HG03378 (cell line): ENCODE data around the gene SASH1.

Experiments used
- ATAC-seq: cut with Tn5 transposase; IDR thresholded peaks from one replicate; pipeline ENCODE4 v1.9.1; 2021; ENCODE audit warnings: mild to moderate bottlenecking, moderate library complexity; ENCODE audit not compliant: unreplicated experiment

The SASH1 gene

DNA sequence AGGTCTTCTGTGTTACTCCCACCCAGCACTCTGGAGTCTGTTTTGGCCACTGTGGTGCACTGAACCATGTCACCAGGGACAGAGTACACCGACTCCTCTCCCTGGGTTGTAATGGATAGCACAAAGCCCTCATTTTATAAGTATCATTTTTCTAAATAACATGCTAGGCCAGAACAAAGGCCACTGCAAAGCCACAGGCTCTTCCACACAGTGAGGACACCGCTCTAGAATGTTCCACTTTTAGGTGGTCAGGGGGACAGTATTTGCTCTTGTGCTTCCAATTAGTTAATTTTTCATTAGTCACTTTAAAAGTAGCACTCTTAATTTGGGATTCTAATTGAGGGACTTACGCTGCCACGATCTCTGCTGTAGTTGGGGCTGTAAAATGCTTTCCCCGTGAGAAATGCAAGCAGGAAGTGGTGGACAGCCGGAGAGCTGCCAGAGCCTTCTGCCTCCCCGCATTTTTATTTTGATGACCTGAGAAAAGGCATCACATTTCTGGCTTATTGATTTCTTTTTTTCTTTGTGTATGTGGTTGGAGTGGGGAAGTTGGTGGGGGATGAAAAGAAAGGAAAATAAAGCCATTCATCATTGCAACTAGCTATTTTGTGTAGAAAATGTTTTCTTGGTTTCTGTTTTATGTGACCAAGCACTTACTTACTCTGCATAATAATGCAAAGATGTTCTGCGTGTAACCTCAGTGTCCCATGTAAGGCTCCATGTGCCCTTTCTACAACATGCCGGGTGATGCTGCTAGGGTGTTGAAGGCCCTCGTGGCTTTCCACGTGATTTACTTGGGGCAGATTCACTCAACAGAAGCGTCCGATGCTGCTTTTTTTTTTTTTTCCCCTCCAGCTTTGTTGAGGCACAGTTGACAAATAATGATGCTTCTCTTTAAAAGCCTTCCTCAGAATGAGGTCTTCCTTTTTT, 195.9 kb downstream of the SASH1 start:
- no peak for ATAC-seq

DNA sequence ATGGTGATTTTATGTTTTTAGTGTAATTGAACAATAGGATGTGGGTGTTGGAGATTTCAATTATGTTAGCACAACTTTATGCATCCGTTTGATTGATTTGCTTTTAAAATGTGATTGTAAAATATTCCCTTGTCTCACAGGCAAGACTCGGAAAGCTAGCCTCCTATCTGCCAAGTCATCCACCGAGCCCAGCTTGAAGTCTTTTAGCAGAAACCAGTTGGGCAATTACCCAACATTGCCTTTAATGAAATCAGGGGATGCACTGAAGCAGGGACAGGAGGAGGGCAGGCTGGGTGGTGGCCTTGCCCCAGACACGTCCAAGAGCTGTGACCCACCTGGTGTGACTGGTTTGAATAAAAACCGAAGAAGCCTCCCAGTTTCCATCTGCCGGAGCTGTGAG, 200.9 kb downstream of the SASH1 start:
- ATAC-seq = no peak

DNA sequence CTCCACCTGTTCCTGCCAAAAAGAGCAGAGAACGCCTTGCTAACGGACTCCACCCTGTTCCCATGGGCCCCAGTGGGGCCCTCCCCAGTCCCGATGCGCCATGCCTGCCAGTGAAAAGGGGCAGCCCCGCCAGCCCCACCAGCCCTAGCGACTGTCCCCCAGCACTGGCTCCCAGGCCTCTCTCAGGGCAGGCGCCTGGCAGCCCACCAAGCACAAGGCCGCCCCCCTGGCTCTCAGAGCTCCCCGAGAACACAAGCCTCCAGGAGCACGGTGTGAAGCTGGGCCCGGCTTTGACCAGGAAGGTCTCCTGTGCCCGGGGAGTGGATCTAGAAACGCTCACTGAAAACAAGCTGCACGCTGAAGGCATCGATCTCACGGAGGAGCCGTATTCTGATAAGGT, 201.8 kb downstream of the SASH1 start:
- no peak for ATAC-seq

DNA sequence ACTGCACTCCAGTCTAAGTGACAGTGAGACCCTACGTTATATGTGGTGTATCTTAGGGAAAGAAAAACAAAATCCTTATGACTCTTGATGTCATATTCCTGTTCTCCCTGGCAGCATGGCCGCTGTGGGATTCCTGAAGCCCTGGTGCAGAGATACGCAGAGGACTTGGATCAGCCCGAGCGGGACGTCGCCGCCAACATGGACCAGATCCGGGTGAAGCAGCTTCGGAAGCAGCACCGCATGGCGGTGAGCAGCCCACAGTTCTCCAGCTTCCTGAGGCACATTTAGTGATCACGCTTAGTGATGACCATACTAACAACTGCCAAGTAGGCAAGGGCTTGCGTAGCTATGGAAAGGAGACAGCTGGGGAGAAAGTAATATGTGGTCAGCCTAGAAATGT, 203.3 kb downstream of the SASH1 start:
- no peak for ATAC-seq

DNA sequence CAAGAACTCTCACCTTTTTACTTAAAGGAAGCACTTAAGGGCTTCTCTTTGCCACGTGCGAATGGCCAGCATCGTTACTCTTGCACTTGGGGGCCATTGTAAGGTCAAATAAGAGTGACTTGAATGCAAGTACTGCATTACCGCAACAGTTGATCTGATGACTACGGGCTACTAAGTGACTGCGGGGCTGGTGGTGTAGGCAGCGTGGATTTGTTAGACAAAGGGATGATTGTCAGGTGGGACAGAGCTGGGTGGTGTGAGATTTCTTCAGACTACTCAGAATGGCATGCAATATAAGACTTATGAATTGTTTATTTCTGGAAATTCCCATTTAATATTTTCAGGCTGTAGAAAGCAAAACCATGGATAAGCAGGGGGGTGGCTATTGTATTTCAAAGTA, 204.5 kb downstream of the SASH1 start:
- no peak for ATAC-seq

DNA sequence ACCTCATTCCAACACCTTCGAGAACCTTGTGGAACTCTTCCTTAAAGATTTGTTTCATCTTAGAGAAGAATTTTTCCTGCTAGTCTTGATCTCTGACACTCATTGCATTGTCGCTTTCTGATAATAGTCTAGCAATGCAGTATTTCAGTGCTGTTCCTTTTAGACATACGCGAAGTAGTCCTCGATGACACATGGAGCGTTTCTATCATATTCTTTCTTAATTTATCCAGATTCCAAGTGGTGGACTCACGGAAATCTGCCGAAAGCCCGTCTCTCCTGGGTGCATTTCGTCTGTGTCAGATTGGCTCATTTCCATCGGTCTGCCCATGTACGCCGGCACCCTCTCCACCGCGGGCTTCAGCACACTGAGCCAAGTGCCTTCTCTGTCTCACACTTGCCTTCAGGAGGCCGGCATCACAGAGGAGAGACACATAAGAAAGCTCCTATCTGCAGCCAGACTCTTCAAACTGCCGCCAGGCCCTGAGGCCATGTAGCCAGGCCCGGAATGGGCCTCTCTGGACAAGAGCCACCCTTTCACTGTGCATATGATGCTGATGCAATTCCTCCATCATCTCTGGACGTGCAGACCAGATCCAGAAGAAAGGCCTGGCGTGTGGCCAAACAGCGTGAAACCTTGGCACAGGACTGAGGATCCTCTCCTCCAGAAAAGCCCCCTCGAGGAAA, 205.6 kb downstream of the SASH1 start:
- ATAC-seq = no peak

DNA sequence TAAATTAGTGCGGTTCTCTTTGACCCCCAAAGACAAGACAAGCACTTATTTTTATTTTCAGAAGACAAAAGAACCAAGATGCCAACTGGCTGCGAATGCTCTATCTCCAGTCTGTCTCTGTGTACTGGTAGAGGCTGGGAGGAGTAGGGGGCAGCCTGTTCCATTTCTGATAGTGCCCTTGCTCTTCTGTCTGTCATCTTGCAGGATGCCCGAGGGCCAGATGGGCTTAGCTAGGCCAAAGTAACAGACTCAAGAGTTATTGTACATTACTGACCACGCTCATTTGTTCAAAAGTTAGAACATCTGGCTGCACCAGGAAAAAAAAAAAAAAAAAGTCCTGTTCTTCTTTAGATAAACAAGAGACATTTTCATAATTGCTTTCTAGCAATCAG, 206.1 kb downstream of the SASH1 start:
- no peak for ATAC-seq

DNA sequence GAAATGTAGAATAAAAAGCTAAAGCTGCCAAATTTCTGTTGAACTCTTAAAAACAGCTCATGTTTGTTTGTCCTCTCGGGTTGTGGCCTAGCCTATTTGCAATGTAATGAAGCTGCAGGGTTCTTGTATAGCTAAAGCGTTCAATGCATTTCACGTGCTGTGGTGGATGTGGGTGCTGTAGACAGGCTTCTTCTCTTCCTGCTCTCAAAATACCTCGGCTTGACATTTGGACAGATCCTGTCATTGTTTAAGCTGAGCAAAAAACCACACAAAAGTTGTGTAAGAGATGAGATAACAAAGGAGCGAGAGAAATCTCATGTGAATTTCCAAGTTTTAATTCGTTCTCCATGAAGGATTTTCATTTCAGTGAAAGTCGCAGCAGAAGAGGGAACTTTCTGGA, 207.9 kb downstream of the SASH1 start:
- ATAC-seq = no peak

DNA sequence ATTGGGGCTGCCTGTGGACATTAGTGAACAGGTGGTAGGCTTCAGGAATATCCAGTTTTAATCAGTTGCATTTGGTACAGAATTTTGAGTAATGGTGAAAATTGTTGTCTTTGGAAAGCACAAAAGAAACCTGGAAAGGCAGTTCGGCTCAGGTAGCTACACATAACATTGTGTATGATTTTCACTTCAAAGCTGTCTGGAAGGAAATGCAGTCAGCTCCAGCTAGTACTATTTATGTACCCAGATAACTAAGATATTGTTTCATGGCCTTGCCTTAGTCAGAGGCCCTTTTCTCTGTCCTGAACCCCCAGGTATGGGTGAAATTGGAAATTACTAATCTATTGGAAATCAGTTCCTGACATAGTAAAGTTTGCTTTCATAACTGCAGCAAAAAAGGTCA, 208.6 kb downstream of the SASH1 start:
- ATAC-seq = no peak

DNA sequence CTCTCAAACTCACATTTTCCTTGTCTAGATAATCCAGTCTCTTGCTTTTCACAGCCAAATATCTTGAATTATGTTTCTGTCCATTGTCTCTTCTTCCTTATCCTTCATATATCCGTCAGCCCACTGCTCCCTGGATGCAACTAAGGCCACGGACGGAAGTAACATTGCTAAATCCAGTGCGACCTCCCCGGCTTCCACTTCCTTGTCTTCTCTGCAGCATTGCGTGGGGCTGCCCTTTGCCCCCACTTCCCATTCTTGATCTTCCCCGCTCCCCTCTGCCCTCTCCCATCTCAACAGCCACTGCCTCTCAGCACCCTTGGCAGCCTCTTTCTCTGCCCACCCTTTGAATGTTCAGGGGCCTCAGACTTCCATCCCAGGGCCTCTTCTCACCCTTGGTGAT, 213.8 kb downstream of the SASH1 start:
- no peak for ATAC-seq

DNA sequence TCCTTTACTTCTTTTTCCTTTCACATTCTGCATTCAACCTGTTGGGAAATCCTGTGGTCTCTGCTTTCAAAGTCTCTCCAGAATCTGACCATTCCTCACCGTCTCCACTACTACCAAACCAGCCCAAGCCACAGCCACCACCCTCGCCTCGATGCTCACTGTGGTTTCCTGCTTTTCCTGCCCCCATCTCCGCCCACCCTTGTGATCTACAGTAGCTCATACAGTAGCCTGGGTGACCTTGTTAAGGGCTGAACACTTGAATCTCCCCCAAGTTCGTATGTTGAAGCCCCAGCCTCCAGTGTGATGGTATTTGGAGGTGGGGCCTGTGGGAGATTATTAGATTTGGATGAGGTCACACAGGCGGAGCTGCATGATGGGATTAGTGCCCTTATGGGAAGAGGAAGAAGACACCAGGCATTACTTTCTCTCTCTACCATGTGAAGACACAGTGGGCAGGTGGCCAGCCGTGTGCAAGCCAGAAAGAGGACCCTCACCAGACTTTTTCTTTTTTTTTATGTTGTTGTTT, 215.2 kb downstream of the SASH1 start:
- no peak for ATAC-seq

DNA sequence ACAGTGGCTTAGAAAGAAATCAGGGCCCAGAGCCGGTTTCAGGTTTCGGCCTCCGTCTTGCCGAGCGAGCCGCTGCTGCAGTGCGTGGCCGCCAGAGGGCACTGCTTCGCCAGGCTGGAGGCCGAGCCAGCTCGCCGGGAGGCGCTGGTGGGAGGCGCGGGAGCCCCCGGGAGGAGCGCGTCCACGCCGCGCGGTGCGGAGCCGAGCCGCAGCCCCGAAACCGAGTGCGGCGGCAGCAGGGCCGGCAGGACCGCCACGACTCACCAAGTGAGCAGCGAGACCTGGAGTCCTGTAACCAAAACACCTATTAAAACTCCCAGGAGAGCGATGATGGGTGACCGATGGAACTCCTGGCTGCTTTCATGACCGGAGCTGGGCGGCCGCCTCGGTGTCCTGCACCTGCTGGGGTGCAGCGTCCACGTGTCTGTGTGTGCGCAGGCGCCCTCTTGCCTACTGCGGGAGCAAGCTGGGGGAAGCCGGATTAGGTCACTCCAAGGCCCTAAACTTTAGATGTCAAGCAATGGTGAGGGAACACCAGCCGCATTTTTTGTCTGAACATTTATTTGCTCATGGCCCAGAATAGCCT, 217.3 kb downstream of the SASH1 start:
- peak; percentile 54 for ATAC-seq

DNA sequence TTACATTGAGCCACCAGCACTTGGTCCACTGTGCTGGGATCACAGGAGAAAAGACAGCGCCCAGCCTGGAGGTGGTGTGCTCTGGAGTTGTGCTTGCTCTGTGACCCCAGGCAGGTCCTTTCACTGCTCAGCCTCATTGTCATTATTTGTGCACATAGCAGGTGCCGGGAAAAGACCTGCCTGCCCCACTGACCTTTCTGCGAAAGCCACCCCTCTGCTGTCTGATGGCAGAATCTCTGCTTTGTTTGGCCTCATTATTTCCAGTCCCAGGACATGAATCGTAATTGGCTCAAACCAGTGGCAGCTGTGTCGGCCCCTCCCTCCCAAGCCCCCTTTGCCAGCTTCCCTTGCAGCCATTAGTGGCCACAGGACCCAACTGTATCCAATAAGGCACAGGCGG, 219.0 kb downstream of the SASH1 start:
- no peak for ATAC-seq

DNA sequence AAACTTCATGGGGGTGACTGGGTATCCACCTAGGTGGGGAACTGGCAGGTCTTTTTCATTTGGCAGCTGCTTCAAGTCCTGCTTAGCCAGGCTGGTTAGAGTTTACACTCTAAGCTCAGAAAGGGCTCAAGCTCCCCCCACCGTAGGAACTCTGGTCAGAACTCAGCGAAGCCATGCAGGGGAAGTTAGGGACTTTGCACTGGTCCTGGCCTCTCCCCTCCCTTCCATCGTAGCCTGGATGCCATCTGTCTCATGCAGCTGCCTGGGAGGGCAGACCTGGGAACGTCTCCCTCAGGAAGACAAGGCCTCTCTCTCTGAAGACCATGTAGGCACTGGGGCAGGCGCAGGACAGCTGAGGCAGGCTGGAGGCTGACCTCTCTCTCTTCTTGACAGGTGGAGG, 220.4 kb downstream of the SASH1 start:
- no peak for ATAC-seq

DNA sequence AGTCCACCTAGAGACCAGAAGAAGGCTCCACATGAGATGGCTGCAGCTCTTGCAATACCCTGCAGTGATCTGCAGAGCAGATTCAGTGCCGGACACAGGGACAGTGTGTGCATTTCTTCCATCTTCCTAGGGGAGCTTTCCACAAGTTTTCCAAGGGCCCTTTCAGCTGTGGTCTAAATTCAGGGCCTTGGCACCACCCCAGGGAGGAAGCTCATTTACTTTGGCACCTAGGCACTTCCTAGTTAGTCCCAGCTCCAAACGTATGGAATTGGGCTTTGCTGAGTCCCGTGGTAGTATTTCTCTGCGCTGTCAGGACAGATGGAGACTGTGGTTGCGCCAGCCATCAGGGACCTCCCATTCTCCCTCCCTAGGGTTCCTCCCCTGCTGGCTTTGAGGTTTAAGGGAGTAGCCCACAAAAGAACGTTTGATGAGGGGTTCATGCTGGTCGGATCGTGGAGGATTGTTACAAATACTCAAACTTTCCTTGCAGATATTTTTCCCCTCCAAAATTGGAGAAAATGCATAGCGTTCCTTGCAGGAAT, 221.9 kb downstream of the SASH1 start:
- no peak for ATAC-seq

DNA sequence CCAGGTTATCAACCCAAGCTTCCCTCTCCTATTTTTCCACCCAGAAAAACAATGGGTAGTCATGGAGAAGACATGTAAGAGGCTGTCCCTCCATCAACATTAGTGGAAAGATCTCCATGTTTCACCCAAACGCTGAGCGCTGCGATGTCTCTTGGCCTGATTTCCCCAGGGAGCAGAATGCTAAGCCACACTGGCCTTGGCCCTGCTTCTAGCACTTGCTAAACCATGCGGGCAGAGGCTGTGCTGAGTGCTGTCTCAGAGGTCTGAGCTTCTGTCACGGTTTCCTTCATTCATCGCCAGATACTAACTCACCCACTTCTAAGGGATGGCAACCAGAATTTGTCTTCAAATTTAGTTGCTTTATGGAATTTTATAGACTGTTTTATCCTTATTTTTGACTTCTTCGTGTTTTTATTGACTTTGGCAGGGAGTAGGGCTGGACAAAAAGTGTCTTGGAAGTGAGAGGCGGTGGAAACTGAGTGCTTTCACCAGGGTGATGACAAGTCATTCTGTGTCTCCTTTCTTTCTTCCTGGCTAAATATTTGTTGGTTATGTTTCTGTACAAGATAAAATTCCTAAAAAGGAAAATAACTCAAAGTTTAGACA, 222.8 kb downstream of the SASH1 start:
- no peak for ATAC-seq

DNA sequence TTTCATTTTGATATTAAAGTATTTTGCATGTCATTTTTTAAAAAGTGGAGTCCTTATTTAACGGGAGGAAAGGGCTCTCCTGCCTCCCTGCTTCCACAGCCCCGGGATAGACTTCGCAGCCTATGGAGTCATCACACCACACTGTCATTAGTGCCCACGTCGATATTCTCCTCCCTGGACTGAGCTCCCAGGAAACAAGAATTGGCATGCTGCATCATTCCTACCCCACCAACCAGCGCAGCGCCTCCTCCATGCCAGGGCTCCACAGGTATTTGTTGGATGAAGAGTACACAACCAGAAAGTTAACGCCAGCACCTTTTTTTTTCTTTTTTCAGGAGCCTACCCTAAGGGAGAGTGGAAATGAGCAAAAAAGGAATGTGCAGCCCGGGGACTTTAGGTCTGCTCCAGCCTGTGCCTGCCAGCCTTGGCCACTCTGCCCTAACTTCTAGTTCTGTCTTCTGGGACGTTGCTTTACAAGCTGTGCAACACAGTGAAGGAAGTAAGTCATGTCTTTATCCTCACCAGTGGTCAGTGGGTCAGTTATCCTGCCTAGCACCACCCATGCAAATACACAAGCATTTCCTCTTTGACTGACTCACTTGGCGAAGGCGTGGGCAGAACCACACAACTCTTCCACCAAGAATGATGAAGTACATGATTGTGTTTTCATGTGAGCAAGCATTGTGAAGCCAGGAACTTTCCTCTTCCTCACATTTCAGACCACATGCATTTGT, 223.5 kb downstream of the SASH1 start:
- ATAC-seq = peak; percentile 80

DNA sequence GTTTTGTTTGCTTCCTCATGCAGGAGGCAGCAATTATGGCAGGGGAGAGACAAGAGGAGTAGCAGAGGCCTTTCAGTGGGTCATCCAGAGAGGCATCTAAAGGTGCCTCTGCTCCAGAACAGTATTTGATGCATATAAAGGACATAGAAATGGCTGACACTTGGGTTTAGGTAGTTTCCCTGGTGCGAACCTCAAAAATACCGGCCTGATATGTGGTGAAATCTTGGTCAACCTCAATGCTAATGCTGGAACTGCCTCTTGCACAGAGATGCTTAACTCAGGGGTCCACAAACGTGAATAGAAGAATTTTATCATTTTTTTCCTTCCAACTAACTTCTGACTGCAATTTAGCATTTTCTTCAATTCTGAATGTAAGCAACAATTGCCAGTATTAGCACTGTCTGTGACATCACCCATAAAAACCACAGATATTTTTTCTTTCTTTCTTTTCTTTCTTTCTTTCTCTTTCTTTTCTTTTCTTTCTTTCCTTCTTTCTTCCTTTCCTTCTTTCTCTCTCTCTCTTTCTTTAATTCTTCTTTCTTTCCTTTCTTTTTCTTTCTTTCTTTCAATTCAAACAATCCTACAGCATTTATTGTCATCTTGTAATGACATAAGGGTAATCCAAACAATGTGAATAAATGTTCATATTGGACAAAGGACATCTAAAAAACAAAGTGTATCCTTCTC, 224.2 kb downstream of the SASH1 start:
- peak; percentile 74 for ATAC-seq

DNA sequence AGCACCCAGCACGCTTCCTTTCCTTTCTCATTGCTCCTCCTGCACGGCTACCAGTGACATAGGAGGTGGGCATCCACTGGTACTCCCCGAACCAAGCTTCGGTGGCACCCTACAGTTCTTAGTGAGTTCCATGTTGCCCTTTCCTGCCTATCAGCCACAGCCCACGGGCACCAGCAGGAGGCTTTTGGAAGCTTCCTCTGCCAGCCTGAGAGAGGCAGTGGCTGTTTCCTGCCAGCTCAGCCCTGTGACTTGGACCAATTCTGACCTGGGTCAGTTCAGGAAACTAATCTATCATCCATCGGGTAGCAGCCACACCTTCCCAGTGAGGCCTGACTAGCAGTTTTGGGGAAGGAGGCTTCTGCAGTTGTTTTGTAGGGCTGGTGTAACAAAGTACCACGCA, 227.8 kb downstream of the SASH1 start:
- ATAC-seq = no peak
